Brain microvascular endothelial cell (primary cell): ENCODE results near the gene MINDY4B.

ENCODE experiments used
- DNase-seq: peaks from one replicate; pipeline ENCODE4 v3.0.0-alpha.2; 2020
- H3K27ac ChIP-seq: fragments of 250-450 bp; sonication (Bioruptor Pico); 2 replicates; pipeline ENCODE4 v1.5.1; 2020; ENCODE audit warnings: mild to moderate bottlenecking, moderate library complexity
- H3K27me3 ChIP-seq: fragments of 250-450 bp; sonication (Bioruptor Pico); replicated peaks from 2 replicates; pipeline ENCODE4 v1.5.1; 2020; ENCODE audit warnings: mild to moderate bottlenecking
- H3K36me3 ChIP-seq: fragments of 250-450 bp; sonication (Bioruptor Pico); replicated peaks from 2 replicates; pipeline ENCODE4 v1.5.1; 2020; ENCODE audit warnings: mild to moderate bottlenecking
- H3K4me3 ChIP-seq: 2 replicates; pipeline ENCODE4 v1.5.1; 2011; ENCODE audit warnings: low read depth, mild to moderate bottlenecking, control low read depth, low read length, moderate library complexity
- CTCF ChIP-seq: IDR thresholded peaks from 2 replicates; pipeline ENCODE4 v1.5.1; 2011; ENCODE audit warnings: low read depth, mild to moderate bottlenecking, moderate library complexity, low read length, control low read depth, inconsistent platforms; ENCODE audit errors: missing control alignments
- in situ Hi-C: cut with HindIII; loops from 2 replicates; pipeline ENCODE4 v1.10.0; 2017; ENCODE audit warnings: low sequenced_read_pairs, low pct_ligation_motif_present

MINDY4B gene

GRCh38 chr3:150885535-150885934, 19.7 kb downstream of the MINDY4B start:
- in situ Hi-C loops = no loop called here
- DNase-seq = no peak
- Histone ChIP-seq H3K36me3 (no peaks in the 10 kb centered on the region), H3K27ac (no peak overlapping the region), H3K27me3 (peaks cover 10% of the 10 kb centered on the region), H3K4me3 (no peak overlapping the region)
- TF ChIP-seq CTCF = no peak

GRCh38 chr3:150878996-150879575, 26.2 kb downstream of the MINDY4B start:
- H3K4me3 ChIP-seq = no peak overlapping the region
- H3K36me3 ChIP-seq = no peaks in the 10 kb centered on the region
- DNase-seq = no peak
- no peak for TF ChIP-seq CTCF
- H3K27ac ChIP-seq = no peak overlapping the region
- in situ Hi-C loops = no loop called here
- H3K27me3 ChIP-seq = peaks cover 10% of the 10 kb centered on the region

- no peak overlapping the region for H3K4me3 ChIP-seq
- H3K27ac ChIP-seq = no peak overlapping the region
- in situ Hi-C loops = no loop called here
- no peak for TF ChIP-seq CTCF
- H3K36me3 ChIP-seq = no peaks in the 10 kb centered on the region
- H3K27me3 ChIP-seq = peaks cover 5% of the 10 kb centered on the region
- DNase-seq = no peak
Measured at GRCh38 chr3:150878290-150878689, 26.9 kb downstream of the MINDY4B start.

GRCh38 chr3:150877303-150877702, 27.9 kb downstream of the MINDY4B start:
- Histone ChIP-seq H3K27ac (no peak overlapping the region), H3K36me3 (no peaks in the 10 kb centered on the region), H3K27me3 (no peaks in the 10 kb centered on the region), H3K4me3 (no peak overlapping the region)
- no peak for DNase-seq
- TF ChIP-seq CTCF = no peak
- in situ Hi-C loops = no loop called here

GRCh38 chr3:150876611-150877265, 28.5 kb downstream of the MINDY4B start:
- in situ Hi-C loops = no loop called here
- no peak for TF ChIP-seq CTCF
- Histone ChIP-seq H3K27ac (no peak overlapping the region), H3K27me3 (no peaks in the 10 kb centered on the region), H3K36me3 (no peaks in the 10 kb centered on the region), H3K4me3 (no peak overlapping the region)
- no peak for DNase-seq

- no peaks in the 10 kb centered on the region for H3K36me3 ChIP-seq
- no peak overlapping the region for H3K27ac ChIP-seq
- no peak for DNase-seq
- H3K27me3 ChIP-seq = no peaks in the 10 kb centered on the region
- no peak overlapping the region for H3K4me3 ChIP-seq
- in situ Hi-C loops = no loop called here
- TF ChIP-seq CTCF = no peak
Measured at GRCh38 chr3:150875548-150875947, 29.7 kb downstream of the MINDY4B start.
